GM21423 (cell line): ENCODE measurements around the gene HDC.

Experiments
- ATAC-seq: cut with Tn5 transposase; IDR thresholded peaks from one replicate; pipeline ENCODE4 v1.9.1; 2021; ENCODE audit warnings: mild to moderate bottlenecking, moderate library complexity; ENCODE audit not compliant: unreplicated experiment

The HDC gene, protein sequence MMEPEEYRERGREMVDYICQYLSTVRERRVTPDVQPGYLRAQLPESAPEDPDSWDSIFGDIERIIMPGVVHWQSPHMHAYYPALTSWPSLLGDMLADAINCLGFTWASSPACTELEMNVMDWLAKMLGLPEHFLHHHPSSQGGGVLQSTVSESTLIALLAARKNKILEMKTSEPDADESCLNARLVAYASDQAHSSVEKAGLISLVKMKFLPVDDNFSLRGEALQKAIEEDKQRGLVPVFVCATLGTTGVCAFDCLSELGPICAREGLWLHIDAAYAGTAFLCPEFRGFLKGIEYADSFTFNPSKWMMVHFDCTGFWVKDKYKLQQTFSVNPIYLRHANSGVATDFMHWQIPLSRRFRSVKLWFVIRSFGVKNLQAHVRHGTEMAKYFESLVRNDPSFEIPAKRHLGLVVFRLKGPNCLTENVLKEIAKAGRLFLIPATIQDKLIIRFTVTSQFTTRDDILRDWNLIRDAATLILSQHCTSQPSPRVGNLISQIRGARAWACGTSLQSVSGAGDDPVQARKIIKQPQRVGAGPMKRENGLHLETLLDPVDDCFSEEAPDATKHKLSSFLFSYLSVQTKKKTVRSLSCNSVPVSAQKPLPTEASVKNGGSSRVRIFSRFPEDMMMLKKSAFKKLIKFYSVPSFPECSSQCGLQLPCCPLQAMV

DNA sequence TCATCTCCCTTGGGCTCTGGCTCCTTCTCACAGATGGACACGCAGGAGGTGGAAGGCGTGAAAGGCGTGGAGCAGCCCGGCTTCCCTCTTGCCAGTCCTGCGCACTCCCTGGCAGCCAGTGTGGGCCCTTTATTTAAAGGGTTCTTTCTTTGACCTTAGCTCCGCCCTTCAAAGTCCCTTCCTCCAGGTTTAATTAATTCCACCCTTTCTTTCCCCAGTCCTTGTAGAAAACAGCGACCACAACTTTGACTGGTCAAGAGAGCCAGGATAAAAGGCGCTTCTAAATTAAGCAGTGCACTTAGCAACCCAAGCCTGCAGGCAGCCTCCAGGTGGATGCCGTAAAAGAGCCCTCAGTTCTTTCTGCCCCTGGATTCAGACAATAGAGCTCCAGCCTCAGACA lies at the start of gene HDC:
HDC (minus strand) TSS at position 107 of the 400 bp plus-strand sequence; CDS start at position 4, 103 bp downstream.
- no peak for ATAC-seq

DNA sequence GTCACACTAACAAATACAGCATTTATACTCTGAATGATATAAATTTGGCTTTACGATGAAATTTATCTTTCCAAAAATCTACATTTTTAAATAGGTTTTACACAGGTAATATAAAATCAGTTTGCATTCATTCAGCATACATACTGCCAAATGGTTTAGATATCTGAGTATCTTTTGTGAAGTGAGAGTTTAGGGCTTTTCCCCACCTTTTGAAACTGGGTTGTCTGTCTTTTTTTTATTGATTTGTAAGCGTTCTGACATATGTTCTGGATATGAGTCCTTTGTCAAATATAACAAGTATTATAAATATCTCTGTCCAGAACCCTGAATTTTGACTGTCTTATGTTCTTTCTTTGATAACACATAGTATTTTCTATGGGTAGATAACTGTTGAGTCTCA lies 47.1 kb upstream of the HDC start:
- no peak for ATAC-seq

DNA sequence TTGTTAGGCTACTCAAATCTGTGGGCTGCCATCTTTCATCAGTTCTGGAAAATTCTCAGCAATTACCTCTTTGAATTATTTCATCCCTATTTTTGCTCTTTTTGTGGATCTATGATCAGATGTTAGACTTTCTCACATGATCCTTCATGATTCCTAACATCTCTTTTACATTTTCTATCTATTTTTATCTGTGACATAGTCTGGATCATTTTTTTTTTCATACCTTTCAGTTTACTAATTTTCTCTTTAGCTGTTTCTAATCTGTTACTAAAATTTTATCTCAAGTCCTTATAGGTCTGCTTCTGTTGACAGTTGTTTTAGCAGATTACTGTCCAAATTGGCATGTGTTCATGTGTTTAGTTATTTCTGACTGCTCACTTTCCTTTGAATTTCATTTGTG lies 42.3 kb upstream of the HDC start:
- ATAC-seq = no peak

DNA sequence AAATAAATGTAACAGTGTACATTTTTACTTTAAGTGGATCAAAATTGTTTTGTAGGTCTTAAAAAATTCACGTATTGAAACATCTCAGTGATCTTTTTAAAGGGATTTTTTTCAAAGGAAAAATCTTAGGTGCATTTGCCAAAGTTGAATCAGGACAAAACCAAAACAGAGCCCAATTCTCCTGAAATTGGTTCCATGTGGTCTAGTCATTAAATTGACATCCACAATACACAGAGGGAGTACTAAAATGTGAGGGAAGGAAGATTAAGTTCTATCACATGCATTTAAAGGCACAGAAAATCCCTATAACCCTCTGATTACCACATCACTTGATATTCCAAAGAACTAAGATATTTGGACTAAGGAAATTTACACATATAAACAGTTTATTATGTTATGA lies 39.3 kb upstream of the HDC start:
- no peak for ATAC-seq

DNA sequence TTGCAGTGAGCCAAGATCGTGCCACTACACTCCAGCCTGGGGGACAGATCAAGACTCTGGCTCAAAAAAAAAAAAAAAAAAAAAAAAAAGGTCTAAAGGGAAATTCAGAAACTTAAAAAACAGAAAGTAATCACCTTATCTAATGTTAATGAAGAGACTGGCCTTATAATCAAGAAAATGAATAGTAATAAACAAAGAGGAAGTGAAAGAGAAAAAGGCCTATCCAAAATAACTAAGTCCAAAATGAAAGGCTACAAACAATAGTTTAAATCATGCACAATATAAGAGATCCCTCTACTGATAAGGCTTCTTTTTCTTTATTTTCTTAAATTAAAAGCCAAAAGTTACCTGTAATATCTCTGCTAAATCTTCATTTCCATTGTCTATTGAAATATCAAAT lies 37.1 kb upstream of the HDC start:
- no peak for ATAC-seq

DNA sequence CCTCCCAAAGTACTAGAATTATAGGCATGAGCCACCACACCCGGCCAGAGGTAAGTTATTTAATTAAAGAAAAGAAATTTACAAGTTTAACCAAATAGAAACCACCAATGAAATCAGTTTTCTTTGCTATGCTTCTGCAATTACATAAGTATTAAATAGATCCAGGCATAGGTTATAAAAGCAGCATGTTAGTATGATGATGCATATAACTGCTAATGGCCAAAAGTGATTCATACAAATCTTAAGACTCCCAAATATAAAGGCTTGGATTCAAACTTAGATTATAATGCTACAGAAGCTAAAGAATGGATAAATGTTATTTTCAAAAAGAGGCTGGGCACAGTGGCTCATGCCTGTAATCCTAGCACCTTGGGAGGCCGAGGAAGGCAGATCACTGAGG lies 32.8 kb upstream of the HDC start:
- no peak for ATAC-seq

DNA sequence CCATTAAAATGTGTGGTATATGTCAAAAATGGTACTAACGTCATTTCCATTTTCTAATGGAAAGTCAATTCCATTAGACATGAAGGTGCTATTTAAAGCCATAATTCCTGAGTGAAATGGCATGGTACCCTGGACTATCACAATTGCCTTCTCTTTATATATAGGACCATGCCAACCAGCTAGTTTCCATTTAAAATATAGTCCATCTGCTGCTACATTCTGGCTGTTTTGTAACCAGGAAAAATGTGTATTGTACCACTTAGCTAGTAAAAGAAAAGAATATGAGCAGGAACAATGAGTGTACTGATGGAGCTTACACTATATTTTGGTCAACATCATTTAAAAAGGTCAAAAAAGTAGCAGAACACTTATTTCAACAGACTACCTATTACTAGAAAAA lies 30.4 kb upstream of the HDC start:
- ATAC-seq = no peak

DNA sequence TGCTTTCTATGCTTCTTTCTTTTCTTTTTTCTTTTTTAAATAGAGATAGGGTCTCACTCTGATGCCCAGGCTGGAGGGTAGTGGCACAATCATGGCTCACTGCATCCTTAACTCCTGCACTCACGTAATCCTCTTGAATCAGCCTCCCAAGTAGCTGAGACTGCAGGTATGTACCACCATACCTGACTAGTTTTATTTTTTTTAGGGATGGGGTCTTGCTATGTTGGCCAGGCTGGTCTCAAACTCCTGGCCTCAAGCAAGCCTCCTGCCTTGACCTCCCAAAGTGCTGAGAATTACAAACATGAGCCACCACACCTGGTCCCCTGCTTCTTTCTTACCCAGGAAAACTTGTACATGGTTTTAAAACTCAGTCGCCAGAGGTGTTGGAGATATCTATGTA lies 24.2 kb upstream of the HDC start:
- ATAC-seq = no peak

DNA sequence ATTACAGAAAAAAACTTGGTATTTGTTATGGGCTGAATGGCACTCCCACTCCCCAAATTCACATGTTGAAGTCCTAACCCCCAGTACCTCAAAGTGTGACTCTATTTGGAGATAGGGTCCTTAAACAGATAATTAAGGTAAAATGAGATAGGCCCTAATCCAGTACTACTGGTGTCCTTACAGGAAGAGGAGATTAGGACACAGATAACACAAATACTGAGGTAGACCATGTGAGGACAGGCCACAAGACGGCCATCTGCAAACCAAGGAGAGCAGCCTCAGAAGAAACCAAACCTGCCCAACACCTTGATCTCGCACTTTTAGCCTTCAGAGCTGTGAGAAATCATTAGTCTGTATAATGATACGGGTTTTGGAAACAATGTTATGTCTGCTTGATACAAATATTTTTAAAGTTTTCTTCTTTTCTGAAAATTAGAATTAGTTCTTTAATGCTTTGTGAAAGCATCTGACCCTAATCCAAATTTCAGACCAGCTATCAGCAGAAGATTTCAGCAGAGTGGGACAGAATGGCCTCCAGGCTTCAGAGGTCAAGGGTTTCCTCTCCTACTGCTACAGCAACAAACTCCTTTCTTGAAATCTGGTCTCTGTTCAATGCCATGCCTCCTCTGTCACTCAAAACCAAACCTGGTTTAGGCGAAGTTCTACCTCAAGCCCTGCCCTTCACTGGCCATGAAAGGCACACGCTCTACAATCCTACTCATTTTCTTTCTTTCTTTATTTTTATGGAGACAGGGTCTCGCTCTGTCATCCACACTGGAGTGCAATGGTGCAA lies 22.0 kb upstream of the HDC start:
- no peak for ATAC-seq

DNA sequence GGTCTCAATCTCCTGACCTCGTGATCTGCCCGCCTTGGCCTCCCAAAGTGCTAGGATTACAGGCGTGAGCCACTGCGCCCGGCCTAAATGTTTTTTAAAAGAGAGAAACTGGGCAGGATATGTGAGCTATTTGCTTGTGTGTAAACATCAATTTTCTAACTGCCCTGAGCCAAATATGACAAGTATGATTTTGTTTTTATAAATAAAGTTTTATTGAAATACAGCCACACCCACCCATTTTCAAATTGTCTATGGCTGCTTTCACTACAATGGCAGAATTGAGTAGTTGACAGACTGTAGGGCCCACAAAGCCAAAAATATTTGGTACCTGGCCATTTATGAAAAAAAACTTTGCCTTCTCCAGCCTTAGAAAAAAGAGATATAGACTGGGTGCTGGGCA lies 15.9 kb upstream of the HDC start:
- ATAC-seq = no peak

DNA sequence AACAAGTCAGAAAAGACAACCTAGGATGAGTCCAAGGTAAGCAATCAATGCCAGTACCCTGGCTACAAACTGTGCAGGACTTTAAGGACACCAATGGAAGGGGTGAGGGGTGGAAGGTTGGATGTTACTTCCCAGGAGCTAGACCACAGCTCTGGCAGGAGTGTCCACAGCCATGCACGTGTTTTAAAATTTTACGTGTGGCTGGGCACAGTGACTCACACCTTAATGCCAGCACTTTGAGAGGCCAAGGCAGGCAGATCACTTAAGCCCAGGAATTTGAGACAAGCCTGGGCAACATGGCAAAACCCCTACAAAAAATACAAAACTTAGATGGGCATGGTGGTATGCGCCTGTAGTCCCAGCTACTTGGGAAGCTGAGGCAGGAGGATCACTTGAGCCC lies 14.7 kb upstream of the HDC start:
- no peak for ATAC-seq

DNA sequence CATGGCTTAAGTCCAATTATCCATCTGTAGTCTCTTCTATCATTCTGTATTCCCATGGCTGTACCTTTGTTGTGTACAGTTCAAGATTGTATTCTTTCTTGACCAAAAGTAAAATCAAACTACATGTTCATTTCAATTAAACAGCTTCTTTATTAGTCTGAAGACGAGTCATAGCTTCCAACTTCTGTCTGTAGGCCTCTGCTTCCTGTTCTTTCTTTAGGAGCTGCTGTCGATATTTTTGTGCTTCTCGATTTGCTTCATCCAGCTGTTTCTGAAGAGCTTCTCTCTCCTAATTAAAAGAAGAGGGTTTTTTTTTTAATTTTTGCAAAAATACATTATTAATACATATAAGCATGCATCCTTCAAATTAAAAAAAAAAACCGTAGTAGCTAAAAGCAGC lies 13.0 kb upstream of the HDC start:
- no peak for ATAC-seq

DNA sequence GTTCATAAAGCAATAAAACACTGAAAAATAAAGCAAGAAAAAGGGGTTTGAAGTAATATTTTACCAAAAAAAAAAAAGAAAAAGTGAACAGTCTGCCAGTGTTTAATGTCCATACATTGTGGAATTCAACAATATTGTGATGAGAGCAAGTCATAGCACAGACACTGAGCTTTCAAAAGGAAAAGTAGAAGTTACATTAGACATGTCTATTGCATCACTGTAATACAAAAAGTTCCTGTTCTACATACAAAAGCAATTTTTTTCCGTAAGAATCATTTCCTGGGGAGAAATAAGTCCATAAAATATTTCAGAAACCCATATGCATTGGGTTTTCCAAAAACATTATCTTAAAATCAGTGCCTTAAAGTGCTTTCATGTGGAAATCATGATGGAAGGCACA lies 11.8 kb upstream of the HDC start:
- ATAC-seq = no peak

DNA sequence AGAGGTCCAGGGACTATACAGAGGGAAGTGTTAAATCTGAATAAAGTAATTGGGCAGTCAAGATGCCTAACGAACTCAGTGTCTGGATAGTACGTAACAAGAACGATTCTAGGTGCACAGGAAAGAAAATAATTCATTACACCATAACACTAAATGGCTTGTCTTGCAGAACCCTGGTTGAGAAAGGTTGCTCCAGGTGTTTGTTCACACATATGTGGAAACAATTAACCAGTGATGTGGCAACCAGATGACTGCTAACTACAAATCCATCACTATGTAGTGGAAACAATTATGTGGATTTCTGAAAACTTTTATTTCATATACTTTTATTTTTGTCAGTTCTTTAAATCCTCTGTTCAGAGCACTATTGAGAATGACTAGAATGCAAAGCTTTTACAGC lies 10.4 kb upstream of the HDC start:
- ATAC-seq = no peak

DNA sequence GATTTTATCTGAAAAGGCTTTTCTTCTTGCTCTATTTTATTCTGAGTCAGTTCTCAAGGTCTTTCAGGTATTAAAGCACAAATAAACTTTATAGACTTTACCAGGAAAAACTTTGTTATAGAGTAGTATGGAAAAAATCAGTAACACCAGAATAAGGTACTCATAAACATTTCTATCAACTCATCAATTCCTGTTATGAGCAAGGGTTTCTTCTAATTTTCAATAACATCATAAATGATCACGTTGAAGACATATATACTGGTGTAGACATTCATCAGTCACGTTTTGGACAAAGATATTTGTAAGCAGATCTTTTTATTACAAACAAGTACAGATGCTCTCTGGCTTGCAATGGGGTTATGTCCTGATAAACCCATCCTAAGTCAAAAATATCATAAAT lies 9.6 kb upstream of the HDC start:
- ATAC-seq = no peak

DNA sequence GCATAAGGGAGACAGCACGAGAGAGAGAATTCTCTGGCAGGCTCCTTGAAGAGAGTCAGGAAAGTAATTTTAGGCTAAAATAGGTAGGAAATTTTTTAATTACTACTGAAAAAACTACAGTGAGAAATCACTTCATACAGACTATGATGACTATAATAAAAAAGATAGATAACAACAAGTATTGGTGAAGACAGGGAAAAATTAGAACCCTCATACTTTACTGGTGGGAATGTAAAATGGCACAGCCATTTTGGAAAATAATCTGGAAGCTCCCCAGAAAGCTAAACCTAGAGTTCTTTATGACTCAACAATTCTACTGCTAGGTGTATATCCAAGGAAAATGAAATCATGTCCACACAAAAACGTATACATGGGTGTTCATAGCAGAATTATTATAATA lies 2.1 kb upstream of the HDC start:
- no peak for ATAC-seq

DNA sequence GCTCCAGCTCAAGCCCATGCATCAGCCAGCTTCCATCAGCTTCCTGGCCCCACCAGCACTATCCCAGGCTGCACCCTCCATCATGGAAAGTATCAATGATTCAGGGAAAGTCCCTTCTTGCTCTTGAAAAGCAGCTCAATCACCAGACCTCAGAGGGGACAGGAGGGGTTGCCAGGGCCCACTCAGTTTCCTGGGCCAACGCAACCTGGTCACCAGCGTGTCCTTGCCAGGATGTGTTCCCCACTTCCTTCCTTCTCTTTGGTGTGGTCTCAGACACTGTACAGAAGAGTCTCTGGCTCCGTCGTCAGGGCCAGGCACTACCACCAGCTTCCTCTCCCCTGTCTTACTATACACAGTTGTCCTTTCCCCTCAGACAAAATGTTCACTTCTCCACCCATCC lies 3.0 kb downstream of the HDC start:
- ATAC-seq = no peak

DNA sequence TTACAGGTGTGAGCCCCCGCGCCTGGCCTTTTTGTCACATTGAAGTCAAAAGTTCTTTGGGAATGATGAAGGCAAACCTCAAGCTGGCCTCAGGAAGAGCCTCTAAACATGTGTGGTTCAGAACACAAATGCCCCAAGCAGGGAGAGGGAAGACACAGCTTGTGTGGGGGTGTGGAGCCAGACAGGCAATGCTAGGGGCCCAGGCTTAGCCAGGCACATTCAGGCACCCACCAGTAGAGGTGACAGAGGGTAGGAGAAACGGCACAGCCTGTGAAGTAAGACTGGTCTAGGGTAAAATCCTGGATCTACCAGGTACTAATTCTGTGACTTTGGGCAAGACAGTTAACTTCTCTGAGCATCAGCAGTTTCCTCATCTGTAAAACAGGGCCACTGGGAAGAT lies 3.5 kb downstream of the HDC start:
- ATAC-seq = no peak

DNA sequence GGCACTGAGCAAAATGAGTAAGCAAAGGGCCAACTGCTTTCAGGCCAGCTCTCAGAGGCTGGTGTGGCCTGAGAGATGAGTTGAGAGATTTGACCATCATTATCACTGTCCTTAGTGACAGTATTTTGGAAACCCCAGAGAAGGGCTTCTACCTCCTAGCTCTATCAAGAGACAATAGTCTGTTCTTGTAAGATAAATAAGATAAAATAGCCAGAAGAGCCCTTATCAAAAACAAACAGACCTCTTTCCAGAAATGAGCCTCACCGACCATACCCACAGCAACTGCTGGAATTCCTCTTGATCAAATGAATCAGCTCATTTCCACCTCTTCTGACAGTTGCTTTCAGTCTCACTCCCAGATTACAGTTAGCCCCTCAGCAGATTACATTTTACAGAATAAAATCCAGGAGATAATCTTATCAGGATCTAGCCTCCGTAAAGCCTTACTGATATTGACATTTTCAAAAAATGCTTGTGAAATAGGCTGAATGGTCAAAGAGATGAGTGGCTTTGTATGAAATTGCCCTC lies 4.5 kb downstream of the HDC start:
- ATAC-seq = peak; percentile 37

DNA sequence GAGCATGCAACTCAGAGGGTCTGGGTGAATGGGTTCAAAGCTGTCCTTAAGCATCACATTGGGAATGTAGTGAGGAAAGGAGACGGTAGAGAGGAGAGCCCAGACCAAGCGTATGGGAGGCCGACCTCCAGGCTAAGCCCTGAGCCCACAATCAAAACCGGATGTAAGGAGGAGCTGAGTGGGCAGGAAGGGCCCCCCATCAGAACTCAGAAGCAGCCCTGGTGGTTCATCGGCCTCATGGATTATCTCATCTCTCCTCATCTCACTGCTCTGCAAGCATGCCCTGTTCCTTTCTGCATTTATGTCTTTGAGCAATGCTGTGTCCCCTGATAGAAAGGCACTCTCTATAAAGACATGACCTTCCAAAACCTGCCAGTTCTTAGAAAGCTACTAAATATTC lies 6.2 kb downstream of the HDC start:
- ATAC-seq = no peak

DNA sequence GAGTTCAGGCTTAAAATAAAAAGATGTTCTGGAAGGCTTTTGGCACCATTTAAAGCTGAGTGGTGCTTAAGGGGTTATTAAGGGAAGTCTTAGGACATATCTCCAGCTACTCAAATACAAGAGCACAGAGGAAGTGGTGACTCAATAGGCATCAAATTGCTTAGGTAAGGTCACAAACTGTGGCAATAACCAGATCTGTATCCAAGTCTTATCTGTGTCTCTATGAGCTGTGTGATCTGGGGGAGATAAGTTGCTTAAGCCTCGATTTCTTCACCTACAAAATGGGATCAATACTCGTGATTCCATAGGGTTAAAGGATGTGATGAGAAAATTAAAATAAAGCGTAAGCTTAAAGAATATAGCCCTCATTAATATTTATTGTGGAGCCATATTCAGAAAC lies 7.6 kb downstream of the HDC start:
- ATAC-seq = no peak

DNA sequence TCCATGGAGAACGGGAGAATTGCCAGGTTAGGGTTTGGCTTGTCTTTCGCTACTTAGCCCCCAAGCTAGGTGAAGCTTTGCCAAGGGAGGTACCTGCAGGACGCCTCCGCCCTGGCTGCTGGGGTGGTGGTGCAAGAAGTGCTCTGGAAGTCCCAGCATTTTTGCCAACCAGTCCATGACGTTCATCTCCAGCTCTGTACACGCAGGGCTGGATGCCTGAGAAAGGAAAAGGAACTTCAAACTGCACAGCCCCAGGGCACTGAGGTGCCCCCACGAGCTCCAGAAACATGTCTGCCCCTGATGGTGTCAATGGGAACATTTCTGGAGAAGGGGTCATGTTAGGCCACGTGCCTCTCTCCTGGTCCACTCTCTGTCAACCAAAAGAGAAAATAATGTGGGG lies 8.2 kb downstream of the HDC start:
- no peak for ATAC-seq
